Liver (tissue), 9 donors: Measurements from ENCODE around the gene CCDC12. TPM values are rescaled to one million over a fixed set of nuclear protein-coding genes. Genes with fewer than 3 reads are reported as not detected.

Experiments
- DNase-seq: peaks from one replicate; pipeline ENCODE4 v3.0.0-alpha.2; 2017; ENCODE audit warnings: low spot score
- H3K27ac ChIP-seq, 2 donors: one replicate each; pipeline ENCODE4 v1.7.0; 2013; ENCODE audit warnings: inconsistent platforms in 2 of 2, low read length in 2 of 2, control low read depth in 1 of 2, low read depth in 1 of 2, mild to moderate bottlenecking in 1 of 2
- H3K27me3 ChIP-seq, 4 donors: one replicate each; pipeline versions ENCODE4 v1.6.1 to v1.7.0; 2013; ENCODE audit warnings: low read length in 3 of 4, inconsistent platforms in 1 of 4, mild to moderate bottlenecking in 1 of 4, moderate library complexity in 1 of 4; ENCODE audit not compliant: control insufficient read depth in 4 of 4, insufficient read depth in 4 of 4
- H3K36me3 ChIP-seq, 4 donors: one replicate each; pipeline versions ENCODE4 v1.6.1 to v1.7.0; 2013; ENCODE audit warnings: low read length in 3 of 4, mild to moderate bottlenecking in 3 of 4, low read depth in 1 of 4, moderate library complexity in 1 of 4; ENCODE audit not compliant: control insufficient read depth in 4 of 4, insufficient read depth in 3 of 4
- H3K4me1 ChIP-seq, 4 donors: one replicate each; pipeline versions ENCODE4 v1.6.1 to v1.7.0; 2013; ENCODE audit warnings: low read length in 3 of 4, mild to moderate bottlenecking in 3 of 4, moderate library complexity in 1 of 4; ENCODE audit not compliant: control insufficient read depth in 4 of 4, insufficient read depth in 4 of 4
- H3K4me3 ChIP-seq, 3 donors: one replicate each; pipeline versions ENCODE4 v1.6.1 to v1.7.0; 2013; ENCODE audit warnings: low read length in 3 of 3, control low read depth in 1 of 3, low read depth in 1 of 3, mild to moderate bottlenecking in 1 of 3
- H3K9ac ChIP-seq, 2 donors: one replicate each; pipeline ENCODE4 v1.7.0; 2013; ENCODE audit warnings: low read length in 2 of 2, mild to moderate bottlenecking in 2 of 2, moderate library complexity in 2 of 2, control low read depth in 1 of 2, low read depth in 1 of 2
- H3K9me3 ChIP-seq, 4 donors: one replicate each; pipeline versions ENCODE4 v1.6.1 to v1.7.0; 2013; ENCODE audit warnings: low read length in 3 of 4; ENCODE audit not compliant: control insufficient read depth in 4 of 4
- EGR1 ChIP-seq, 2 donors: IDR thresholded peaks; 2 replicates each; pipeline ENCODE4 v1.6.1; 2016 to 2018; ENCODE audit warnings: antibody characterized with exemption in 2 of 2, low read depth in 2 of 2
- FOXA1 ChIP-seq: IDR thresholded peaks from 2 replicates; pipeline ENCODE4 v1.6.1; 2016; ENCODE audit warnings: antibody characterized with exemption
- FOXA2 ChIP-seq: IDR thresholded peaks from 2 replicates; pipeline ENCODE4 v1.6.1; 2016; ENCODE audit warnings: antibody characterized with exemption
- GABPA ChIP-seq, 2 donors: IDR thresholded peaks in 1 of 2; conservative IDR thresholded peaks in 1 of 2; 2 replicates each; pipeline ENCODE4 v1.6.1; 2016; ENCODE audit warnings: antibody characterized with exemption in 2 of 2, mild to moderate bottlenecking in 1 of 2, moderate library complexity in 1 of 2
- HNF4G ChIP-seq: IDR thresholded peaks from 2 replicates; pipeline ENCODE4 v1.6.1; 2016; ENCODE audit warnings: antibody characterized with exemption
- NR2F2 ChIP-seq: IDR thresholded peaks from 2 replicates; pipeline ENCODE4 v1.6.1; 2016; ENCODE audit warnings: antibody characterized with exemption
- RAD21 ChIP-seq, 2 donors: IDR thresholded peaks; 2 replicates each; pipeline ENCODE4 v1.6.1; 2016; ENCODE audit warnings: antibody characterized with exemption in 2 of 2, mild to moderate bottlenecking in 2 of 2
- RXRA ChIP-seq, 2 donors: IDR thresholded peaks; 2 replicates each; pipeline ENCODE4 v1.6.1; 2017 to 2018; ENCODE audit warnings: antibody characterized with exemption in 2 of 2, mild to moderate bottlenecking in 1 of 2
- SP1 ChIP-seq: IDR thresholded peaks from 2 replicates; pipeline ENCODE4 v1.6.1; 2018; ENCODE audit warnings: antibody characterized with exemption, mild to moderate bottlenecking
- TAF1 ChIP-seq: conservative IDR thresholded peaks from 2 replicates; pipeline ENCODE4 v1.6.1; 2016; ENCODE audit warnings: antibody characterized with exemption, mild to moderate bottlenecking
- YY1 ChIP-seq: IDR thresholded peaks from 2 replicates; pipeline ENCODE4 v1.6.1; 2016; ENCODE audit warnings: antibody characterized with exemption, mild to moderate bottlenecking
- WGBS: extraction: QIAGEN DNeasy Blood & Tissue Kit; methylation state at CpG from one replicate; pipeline ENCODE4 v1.1.7; 2013; 5-methylcytosine and 5-hydroxymethylcytosine counted together
- polyA plus RNA-seq, 2 donors: library from polyadenylated mRNA; stranded (reverse) in 1 of 2; unstranded in 1 of 2; fragments of 200-250 nt in 1 of 2; fragments of >200 nt in 1 of 2; fragmentation: Nextera tagmentation in 1 of 2; extraction: Ambion mirVana in 1 of 2; gene quantifications; one replicate each; pipeline versions ENCODE4 v1.2.1 to v1.2.3, GENCODE V29; 2013 to 2015
- total RNA-seq, 2 donors: library from RNA; depleted of rRNA; stranded (reverse); fragments of >200 nt; gene quantifications; one replicate each; pipeline ENCODE4 v1.2.3, GENCODE V29; 2014
- TF ChIP-seq, protein P1 (sequence below): IDR thresholded peaks from 2 replicates; pipeline ENCODE4 v1.6.1; 2016; ENCODE audit warnings: antibody characterized with exemption, mild to moderate bottlenecking
- TF ChIP-seq, protein P2 (sequence below): fragments of 150-350 bp; IDR thresholded peaks from 2 replicates; pipeline ENCODE4 v1.5.1; 2017; ENCODE audit warnings: improper control_type of control experiment, low read depth, low read length; ENCODE audit not compliant: missing input control
- TF ChIP-seq, protein P3 (sequence below): IDR thresholded peaks from 2 replicates; pipeline ENCODE4 v1.6.1; 2016; ENCODE audit warnings: antibody characterized with exemption
- donor health status: healthy.
- donor health status: healthy.
- donor health status: healthy.
- donor health status: healthy.
- donor health status: healthy.

Gene CCDC12
- total and polyA plus RNA-seq, 4 donors = 8.5 to 35.1 (median 26.6) TPM

DNA sequence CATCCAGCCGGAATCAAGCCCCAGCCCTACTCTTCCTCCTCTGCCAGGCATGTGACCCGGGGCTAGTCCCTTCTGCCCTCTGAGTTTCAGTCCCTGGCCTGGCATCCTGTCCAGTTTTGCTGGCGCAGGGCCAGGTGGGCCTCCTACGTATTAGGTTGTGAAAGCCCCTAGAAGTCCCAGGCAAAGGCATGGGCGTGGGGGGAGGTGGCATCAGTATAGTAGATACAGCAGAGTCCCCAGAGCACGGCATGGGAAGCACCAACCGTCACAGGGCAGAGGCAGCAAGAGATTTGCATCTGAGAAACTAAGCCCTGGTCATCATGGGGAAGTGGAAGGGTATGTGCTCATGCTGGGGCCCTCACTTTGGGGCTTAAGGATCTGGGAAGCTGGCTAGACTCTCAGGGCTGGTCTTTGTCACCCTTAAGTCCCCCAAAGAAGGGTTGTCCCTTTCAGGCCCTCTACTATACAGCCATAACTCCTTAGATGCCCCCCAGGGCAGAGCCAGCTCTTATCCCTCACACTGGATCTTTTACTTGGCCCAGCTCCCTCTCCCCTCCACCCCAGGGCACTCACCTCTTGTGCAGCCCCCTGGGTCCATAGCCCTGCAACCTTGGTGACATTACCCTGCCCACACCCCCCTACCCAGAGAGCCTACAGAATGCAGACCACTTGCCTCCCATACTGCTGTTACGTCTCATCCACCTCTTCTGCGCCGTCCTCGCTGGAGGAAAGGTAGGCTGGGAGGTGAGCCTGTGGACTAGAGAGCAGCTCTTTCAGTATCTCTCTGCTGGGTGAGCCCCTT lies 14.2 kb upstream of the CCDC12 start:
- no peak for DNase-seq
- 83% methylated on average over 11 of the region's 11 CpGs for WGBS
- no peak overlapping the region for H3K4me3 ChIP-seq

More for the DNA sequence above, 14.2 kb upstream of the CCDC12 start:
- Histone ChIP-seq H3K9ac (no peak overlapping the region), H3K36me3 (peaks cover 0 to 6% (median 0%) of the 10 kb centered on the region in 4 donors), H3K27ac (no peak overlapping the region), H3K9me3 (no peaks in the 10 kb centered on the region), H3K4me1 (peaks cover 0 to 16% (median 3%) of the 10 kb centered on the region in 4 donors), H3K27me3 (no peaks in the 10 kb centered on the region)
- TF ChIP-seq FOXA2 = no peak
- TF ChIP-seq, protein P1, sequence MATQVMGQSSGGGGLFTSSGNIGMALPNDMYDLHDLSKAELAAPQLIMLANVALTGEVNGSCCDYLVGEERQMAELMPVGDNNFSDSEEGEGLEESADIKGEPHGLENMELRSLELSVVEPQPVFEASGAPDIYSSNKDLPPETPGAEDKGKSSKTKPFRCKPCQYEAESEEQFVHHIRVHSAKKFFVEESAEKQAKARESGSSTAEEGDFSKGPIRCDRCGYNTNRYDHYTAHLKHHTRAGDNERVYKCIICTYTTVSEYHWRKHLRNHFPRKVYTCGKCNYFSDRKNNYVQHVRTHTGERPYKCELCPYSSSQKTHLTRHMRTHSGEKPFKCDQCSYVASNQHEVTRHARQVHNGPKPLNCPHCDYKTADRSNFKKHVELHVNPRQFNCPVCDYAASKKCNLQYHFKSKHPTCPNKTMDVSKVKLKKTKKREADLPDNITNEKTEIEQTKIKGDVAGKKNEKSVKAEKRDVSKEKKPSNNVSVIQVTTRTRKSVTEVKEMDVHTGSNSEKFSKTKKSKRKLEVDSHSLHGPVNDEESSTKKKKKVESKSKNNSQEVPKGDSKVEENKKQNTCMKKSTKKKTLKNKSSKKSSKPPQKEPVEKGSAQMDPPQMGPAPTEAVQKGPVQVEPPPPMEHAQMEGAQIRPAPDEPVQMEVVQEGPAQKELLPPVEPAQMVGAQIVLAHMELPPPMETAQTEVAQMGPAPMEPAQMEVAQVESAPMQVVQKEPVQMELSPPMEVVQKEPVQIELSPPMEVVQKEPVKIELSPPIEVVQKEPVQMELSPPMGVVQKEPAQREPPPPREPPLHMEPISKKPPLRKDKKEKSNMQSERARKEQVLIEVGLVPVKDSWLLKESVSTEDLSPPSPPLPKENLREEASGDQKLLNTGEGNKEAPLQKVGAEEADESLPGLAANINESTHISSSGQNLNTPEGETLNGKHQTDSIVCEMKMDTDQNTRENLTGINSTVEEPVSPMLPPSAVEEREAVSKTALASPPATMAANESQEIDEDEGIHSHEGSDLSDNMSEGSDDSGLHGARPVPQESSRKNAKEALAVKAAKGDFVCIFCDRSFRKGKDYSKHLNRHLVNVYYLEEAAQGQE = no peak
- no peak for TF ChIP-seq SP1
- no peak for TF ChIP-seq RAD21 (IDR thresholded peaks at IDR 0.05)
- TF ChIP-seq, protein P2, sequence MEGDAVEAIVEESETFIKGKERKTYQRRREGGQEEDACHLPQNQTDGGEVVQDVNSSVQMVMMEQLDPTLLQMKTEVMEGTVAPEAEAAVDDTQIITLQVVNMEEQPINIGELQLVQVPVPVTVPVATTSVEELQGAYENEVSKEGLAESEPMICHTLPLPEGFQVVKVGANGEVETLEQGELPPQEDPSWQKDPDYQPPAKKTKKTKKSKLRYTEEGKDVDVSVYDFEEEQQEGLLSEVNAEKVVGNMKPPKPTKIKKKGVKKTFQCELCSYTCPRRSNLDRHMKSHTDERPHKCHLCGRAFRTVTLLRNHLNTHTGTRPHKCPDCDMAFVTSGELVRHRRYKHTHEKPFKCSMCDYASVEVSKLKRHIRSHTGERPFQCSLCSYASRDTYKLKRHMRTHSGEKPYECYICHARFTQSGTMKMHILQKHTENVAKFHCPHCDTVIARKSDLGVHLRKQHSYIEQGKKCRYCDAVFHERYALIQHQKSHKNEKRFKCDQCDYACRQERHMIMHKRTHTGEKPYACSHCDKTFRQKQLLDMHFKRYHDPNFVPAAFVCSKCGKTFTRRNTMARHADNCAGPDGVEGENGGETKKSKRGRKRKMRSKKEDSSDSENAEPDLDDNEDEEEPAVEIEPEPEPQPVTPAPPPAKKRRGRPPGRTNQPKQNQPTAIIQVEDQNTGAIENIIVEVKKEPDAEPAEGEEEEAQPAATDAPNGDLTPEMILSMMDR = no peak
- TF ChIP-seq HNF4G = no peak
- TF ChIP-seq YY1 = no peak
- TF ChIP-seq EGR1 (IDR thresholded peaks at IDR 0.05; ENCODE audit: low read depth in 2 of 2) = no peak
- TF ChIP-seq GABPA (IDR thresholded peaks at IDR 0.05 in 1 of 2, conservative IDR thresholded peaks at IDR 0.05 in 1 of 2) = no peak
- no peak for TF ChIP-seq FOXA1
- no peak for TF ChIP-seq RXRA (IDR thresholded peaks at IDR 0.05)
- TF ChIP-seq NR2F2 = no peak
- TF ChIP-seq TAF1 = no peak
- TF ChIP-seq, protein P3, sequence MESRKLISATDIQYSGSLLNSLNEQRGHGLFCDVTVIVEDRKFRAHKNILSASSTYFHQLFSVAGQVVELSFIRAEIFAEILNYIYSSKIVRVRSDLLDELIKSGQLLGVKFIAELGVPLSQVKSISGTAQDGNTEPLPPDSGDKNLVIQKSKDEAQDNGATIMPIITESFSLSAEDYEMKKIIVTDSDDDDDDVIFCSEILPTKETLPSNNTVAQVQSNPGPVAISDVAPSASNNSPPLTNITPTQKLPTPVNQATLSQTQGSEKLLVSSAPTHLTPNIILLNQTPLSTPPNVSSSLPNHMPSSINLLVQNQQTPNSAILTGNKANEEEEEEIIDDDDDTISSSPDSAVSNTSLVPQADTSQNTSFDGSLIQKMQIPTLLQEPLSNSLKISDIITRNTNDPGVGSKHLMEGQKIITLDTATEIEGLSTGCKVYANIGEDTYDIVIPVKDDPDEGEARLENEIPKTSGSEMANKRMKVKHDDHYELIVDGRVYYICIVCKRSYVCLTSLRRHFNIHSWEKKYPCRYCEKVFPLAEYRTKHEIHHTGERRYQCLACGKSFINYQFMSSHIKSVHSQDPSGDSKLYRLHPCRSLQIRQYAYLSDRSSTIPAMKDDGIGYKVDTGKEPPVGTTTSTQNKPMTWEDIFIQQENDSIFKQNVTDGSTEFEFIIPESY = no peak
